WERI-Rb-1 (cell line): ENCODE measurements around the gene CERK.
"Not testable (repeated sequence)": the region's sequence is repeated elsewhere in the genome, so short reads cannot be mapped to it uniquely, and the experiment has no call there.

Experiments used
- DNase-seq: peaks from one replicate; pipeline ENCODE4 v3.0.0-alpha.2; 2020
- H3K27ac ChIP-seq: fragments of 250-450 bp; sonication (Bioruptor Pico); 2 replicates; pipeline ENCODE4 v1.5.1; 2020; ENCODE audit warnings: mild to moderate bottlenecking, moderate library complexity
- H3K27me3 ChIP-seq: fragments of 250-450 bp; sonication (Bioruptor Pico); 2 replicates; pipeline ENCODE4 v1.5.1; 2021; ENCODE audit warnings: mild to moderate bottlenecking, low read depth, moderate library complexity; ENCODE audit not compliant: insufficient read depth, severe bottlenecking
- H3K36me3 ChIP-seq: fragments of 250-450 bp; sonication (Bioruptor Pico); 2 replicates; pipeline ENCODE4 v1.5.1; 2020; ENCODE audit warnings: mild to moderate bottlenecking, moderate library complexity
- H3K4me3 ChIP-seq: 2 replicates; pipeline ENCODE4 v1.5.1; 2011; ENCODE audit warnings: low read depth, mild to moderate bottlenecking, control low read depth, low read length
- H3K9me3 ChIP-seq: fragments of 250-450 bp; sonication (Bioruptor Pico); 2 replicates; pipeline ENCODE4 v1.5.1; 2021; ENCODE audit warnings: mild to moderate bottlenecking, moderate library complexity; ENCODE audit not compliant: severe bottlenecking
- CTCF ChIP-seq: IDR thresholded peaks from 2 replicates; pipeline ENCODE4 v1.5.1; 2011; ENCODE audit warnings: low read depth, mild to moderate bottlenecking, control low read depth, inconsistent platforms, low read length

CERK gene

GRCh38 chr22:46635756-46636155 lies 102.3 kb downstream of the CERK start:
- H3K27ac ChIP-seq, result peak overlapping the region; percentile 39; the same call in 1 of the 2 replicates
- DNase-seq, result peak; percentile 55

DNA sequence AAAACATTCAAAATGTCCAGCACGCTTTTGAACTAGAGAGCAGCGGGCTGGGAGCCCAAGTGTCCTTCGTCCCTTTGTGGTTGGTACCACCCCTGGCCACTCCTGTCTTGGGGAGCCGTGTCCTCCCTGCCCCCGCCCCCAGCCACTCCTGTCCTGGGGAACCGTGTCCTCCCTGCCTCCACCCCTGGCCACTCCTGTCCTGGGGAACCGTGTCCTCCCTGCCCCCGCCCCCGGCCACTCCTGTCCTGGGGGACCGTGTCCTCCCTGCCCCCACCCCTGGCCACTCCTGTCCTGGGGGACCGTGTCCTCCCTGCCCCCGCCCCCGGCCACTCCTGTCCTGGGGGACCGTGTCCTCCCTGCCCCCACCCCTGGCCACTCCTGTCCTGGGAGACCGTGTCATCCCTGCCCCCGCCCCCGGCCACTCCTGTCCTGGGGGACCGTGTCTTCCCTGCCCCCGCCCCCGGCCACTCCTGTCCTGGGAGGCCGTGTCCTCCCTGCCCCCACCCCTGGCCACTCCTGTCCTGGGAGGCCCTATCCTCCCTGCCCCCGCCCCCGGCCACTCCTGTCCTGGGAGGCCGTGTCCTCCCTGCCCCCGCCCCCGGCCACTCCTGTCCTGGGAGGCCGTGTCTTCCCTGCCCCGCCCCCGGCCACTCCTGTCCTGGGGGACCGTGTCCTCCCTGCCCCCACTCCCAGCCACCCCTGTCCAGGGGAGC lies 102.9 kb downstream of the CERK start:
- DNase-seq, H3K27me3 ChIP-seq, H3K36me3 ChIP-seq, H3K9me3 ChIP-seq, H3K27ac ChIP-seq, H3K4me3 ChIP-seq: not testable (repeated sequence)

More at GRCh38 chr22:46635756-46636155, 102.3 kb downstream of the CERK start:
- Histone ChIP-seq H3K4me3 (no peak overlapping the region), H3K36me3 (no peaks in the 10 kb centered on the region), H3K27me3 (no peaks in the 10 kb centered on the region), H3K9me3 (no peaks in the 10 kb centered on the region)
- TF ChIP-seq CTCF, result peak; percentile 74
